ENCODE measurements around the gene EGFLAM. TPM values are rescaled to one million over a fixed set of nuclear protein-coding genes. Genes with fewer than 3 reads are reported as not detected.

The EGFLAM gene
- total and polyA plus RNA-seq, 2 of the 4 experiments (the other 2 are of a cell fraction), result 0.77 to 1.1 TPM

GRCh38 chr5:38292228-38292627 lies 33.9 kb downstream of the EGFLAM start:
- Histone ChIP-seq H2AK9ac (replicated peaks; ENCODE audit: low read depth, low read length, poor library complexity) (no peak overlapping the region), H3K18ac (ENCODE audit: low read depth, low read length) (no peak overlapping the region), H3K14ac (replicated peaks; ENCODE audit: low read depth, low read length) (no peak overlapping the region), H2AK5ac (ENCODE audit: low read depth, low read length) (no peak overlapping the region), H3K4ac (ENCODE audit: low read depth, low read length) (no peak overlapping the region), H2BK20ac (ENCODE audit: low read depth, low read length) (no peak overlapping the region), H3K4me3 (ENCODE audit: insufficient read depth, low read depth, low read length) (no peak overlapping the region), H3K23ac (ENCODE audit: low read depth, low read length) (no peak overlapping the region), H3K9me1 (ENCODE audit: insufficient read depth, low read length) (no peaks in the 10 kb centered on the region), H3K9ac (ENCODE audit: low read depth, low read length) (no peak overlapping the region), H3K79me1 (ENCODE audit: low read depth in 1 of 2, low read length in 2 of 2) (no peaks in the 10 kb centered on the region), H3K36me3 (ENCODE audit: control insufficient read depth, insufficient read depth, low read length) (no peaks in the 10 kb centered on the region), H3K4me2 (ENCODE audit: low read depth, low read length) (no peak overlapping the region), H4K20me1 (ENCODE audit: insufficient read depth, low read length) (no peaks in the 10 kb centered on the region), H4K91ac (ENCODE audit: insufficient read depth, low read depth, low read length) (no peak overlapping the region), H2BK120ac (ENCODE audit: low read depth, low read length) (no peak overlapping the region), H3K9me3 (ENCODE audit: control insufficient read depth, insufficient read depth, low read length) (no peaks in the 10 kb centered on the region), H3K56ac (ENCODE audit: extremely low read depth, insufficient read depth, low read length) (no peak overlapping the region), H4K5ac (ENCODE audit: low read depth, low read length) (no peak overlapping the region), H2BK15ac (ENCODE audit: low read depth, low read length) (no peak overlapping the region), H3K27me3 (ENCODE audit: control insufficient read depth, insufficient read depth, low read length) (no peaks in the 10 kb centered on the region; the same call in 1 of the 2 replicates), H3K27ac (ENCODE audit: insufficient read depth, low read length) (no peak overlapping the region), H3K4me1 (ENCODE audit: control insufficient read depth, insufficient read depth, low read length) (no peaks in the 10 kb centered on the region), H2AFZ (replicated peaks; ENCODE audit: low read length, poor library complexity) (no peak overlapping the region), H4K8ac (ENCODE audit: low read depth in 2 of 2, low read length in 2 of 2) (no peak overlapping the region), H2BK5ac (ENCODE audit: low read depth, low read length, poor library complexity, severe bottlenecking) (no peak overlapping the region)
- DNase-seq (no peak), ATAC-seq (ENCODE audit: low read depth) (no peak)
- BruUV-seq (replicated peaks), result no TSS peak
- ChIA-PET CTCF (interaction anchor here (1.1 kb wide), 1 partner anchor 10 kb away, joined by 3 read pairs; no protein-coding TSS in a partner anchor), POLR2A (ENCODE audit: unreplicated experiment) (no interaction called here)
- no peak for TF ChIP-seq RAD21 (IDR thresholded peaks at IDR 0.05; ENCODE audit: low read length)
- no peak for TF ChIP-seq CHD1 (IDR thresholded peaks at IDR 0.05; ENCODE audit: low read depth, low read length)
- TF ChIP-seq NFE2L2 (IDR thresholded peaks at IDR 0.05; ENCODE audit: low read depth, low read length), result no peak
- TF ChIP-seq ELK1 (IDR thresholded peaks at IDR 0.05; ENCODE audit: borderline replicate concordance, low read depth, low read length), result no peak
- no peak for TF ChIP-seq MAZ (IDR thresholded peaks at IDR 0.05; ENCODE audit: borderline replicate concordance, low read depth, low read length)
- TF ChIP-seq SMC3 (IDR thresholded peaks at IDR 0.05; ENCODE audit: low read depth, low read length), result no peak
- no peak for TF ChIP-seq MXI1 (IDR thresholded peaks at IDR 0.05; ENCODE audit: borderline replicate concordance, low read depth, low read length)
- no peak for TF ChIP-seq MAFK (IDR thresholded peaks at IDR 0.05; ENCODE audit: low read depth, low read length)
- no peak for TF ChIP-seq CEBPB (IDR thresholded peaks at IDR 0.05; ENCODE audit: low read depth, low read length)
- no peak for TF ChIP-seq USF2 (IDR thresholded peaks at IDR 0.05; ENCODE audit: low read depth, low read length)
- TF ChIP-seq FOS (IDR thresholded peaks at IDR 0.05; ENCODE audit: low read depth, low read length), result no peak
- no peak for TF ChIP-seq RCOR1 (IDR thresholded peaks at IDR 0.05; ENCODE audit: insufficient replicate concordance, low read length)
- no peak for TF ChIP-seq CTCF (conservative IDR thresholded peaks at IDR 0.05; ENCODE audit: low read depth, low read length)
- intact Hi-C loops (cut with micrococcal nuclease) (no loop called here), in situ Hi-C loops (cut with MboI; ENCODE audit: low sequenced_read_pairs) (no loop called here), dilution Hi-C loops (cut with HindIII; ENCODE audit: low sequenced_read_pairs, unreplicated experiment) (no loop called here)
- no CpG with 5 or more reads among the region's 3 CpGs for WGBS, 2 experiments (ENCODE audit: extremely low coverage in 2 of 2, insufficient read length in 1 of 2)

Measured in IMR-90 (cell line).